Amniotic epithelial cell (primary cell): ENCODE data around the gene SRRM5.
"Not testable (repeated sequence)": the region's sequence is repeated elsewhere in the genome, so short reads cannot be mapped to it uniquely, and the experiment has no call there.

Experiments
- DNase-seq: peaks from one replicate; pipeline ENCODE4 v3.0.0-alpha.2; 2010; ENCODE audit warnings: low read depth

SRRM5 gene

DNA sequence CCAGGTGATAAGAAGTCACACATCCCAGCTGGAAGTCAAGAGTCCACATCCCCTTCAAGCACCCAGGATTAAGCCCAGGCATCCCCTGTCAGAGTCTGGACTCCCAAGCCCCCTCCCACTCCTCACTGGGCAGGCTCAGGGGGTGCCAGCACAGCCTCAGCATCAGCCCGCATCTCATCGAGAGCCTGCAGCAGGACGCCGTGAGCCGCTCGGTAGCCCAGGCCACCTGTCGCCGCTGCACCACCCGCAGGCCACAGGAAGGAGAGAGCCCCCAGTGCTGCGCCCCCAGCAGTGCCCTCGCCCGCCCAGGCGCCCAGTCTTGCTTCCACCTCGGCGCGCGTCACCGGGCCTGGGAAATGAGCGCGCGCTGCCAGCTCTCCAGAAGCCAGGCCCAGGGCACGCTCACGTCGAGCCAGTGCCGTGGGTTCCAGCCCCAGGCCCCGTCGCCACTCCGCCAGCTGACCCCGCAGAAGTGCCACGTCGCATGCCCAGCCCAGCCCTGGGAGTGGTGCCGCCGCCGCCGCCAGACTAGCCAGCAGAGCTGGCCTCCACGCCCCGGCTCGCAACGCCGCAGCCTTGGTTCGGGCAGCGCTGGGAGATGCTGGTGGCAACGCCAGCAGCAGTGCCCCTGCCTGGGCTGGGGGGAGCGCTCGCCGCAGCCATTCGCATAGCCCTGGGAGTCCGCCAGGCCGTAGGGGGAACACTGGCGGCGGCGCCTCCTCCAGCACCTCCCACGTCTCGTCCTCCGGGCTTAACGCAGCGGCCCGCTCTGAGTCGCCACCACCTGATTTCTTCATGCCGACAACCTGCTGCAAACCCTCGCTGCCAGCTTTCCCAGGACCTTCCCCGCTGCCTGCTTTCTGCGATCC lies 19.8 kb upstream of the SRRM5 start:
- no peak for DNase-seq

- no peak for DNase-seq
Observed at GRCh38 chr19:43592800-43593350, 19.0 kb upstream of the SRRM5 start.

GRCh38 chr19:43594081-43594697 lies 17.7 kb upstream of the SRRM5 start:
- DNase-seq, result no peak

DNA sequence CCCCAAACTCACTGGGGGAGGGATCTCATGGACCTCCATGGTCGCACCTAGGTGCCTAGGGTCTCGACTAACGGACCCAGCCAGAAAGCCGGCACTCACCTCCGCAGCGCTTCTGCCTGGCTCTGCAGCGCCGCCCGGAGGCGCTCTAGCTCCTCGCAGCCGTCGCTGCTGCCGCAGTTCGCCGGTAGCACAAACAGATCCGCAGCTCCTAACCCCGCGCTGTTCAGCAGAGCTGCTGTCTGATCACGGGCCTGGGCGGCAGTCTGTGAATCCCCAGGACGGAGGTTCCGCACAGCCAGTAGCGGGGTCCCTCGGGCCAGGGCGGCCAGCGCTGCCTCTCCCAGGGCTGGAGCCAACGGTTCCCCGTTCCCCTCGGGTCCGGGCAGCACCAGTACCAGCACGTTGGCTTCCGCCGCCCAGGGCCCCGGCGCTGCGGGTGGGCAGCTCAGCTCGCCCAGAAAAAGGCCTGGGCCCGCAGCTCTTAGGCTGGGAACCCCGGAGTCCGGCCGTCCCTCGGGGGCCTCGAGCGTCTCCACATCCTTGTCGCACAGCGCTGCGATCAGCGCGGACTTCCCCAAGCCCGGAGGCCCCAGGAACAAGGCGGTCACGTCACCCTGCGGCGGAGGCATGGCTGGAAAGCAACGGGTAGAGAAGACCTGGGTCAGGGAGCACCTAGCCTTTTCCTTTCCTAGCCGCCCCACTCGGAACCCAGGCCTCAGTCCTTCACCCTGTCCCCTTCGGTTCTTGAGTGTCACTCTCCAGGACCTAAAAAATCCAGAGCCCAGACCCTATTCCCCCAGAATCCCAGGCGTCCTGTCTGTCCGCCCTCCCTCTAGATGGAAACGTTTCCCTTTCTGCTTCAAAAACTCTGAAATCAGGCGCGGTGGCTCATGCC lies 16.9 kb upstream of the SRRM5 start:
- peak; percentile 64 for DNase-seq

DNA sequence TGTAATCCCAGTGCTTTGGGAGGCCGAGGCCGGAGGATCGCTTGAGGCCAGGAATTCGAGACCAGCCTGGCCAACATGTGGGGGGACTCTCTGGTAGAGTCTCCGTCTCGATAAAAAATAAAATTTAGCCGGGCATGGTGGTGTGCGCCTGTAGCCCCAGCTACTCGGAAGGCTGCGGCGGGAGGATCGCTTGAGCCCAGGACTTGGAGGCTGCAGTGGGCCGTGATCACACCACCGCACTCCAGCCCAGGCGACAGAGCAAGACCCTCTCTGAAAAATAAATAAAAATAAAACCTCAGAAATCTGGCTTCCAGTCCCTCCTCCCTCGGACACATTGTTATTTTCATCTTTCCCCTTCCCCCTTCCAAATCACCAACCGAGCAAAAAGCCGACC lies 16.3 kb upstream of the SRRM5 start:
- no peak for DNase-seq

DNA sequence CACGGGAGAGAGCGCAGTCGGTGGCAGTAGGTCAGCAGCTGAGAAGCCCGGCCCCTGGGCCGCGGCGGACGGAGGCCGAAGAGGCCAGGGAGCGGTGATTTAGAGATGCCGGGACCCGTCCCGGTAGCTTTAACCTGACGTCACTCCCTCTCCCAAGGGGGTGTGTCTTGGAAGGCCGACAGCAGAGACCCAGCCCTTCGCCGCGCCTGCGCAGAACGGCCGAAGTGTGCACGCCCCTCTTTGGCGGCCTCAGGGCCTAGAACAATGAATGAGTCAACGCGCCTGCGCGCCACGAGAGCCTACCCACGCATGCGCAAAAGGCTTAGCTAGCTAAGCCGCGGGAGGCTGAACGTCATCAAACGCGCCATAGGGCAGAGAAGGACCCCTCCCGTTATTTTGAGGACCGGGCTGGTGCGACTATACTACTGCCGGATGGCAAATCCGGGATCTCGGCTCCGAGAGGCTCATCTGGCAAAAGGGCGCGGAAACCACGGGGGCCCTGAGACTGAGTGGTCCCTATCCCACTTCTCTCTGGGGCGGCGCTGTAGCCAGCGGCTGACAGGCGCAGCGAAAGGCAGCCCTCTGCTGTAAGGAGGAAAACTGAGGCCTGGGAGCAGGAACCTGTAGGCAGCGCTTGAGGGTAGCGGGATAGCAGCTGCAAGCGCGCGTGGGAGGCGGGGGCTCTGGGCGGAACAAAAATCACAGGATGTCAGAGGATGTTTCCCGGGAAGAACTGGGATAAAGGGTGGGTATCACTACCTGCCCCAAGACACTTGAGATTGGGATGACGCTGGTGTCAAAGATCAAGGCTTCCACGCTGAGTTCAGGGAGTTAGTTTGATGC lies 15.7 kb upstream of the SRRM5 start, which contains the start of the genes IRGQ and ZNF576:
TSS of gene IRGQ (minus strand) at position 136 of the 843 bp plus-strand sequence. CDS start 796 bp downstream, outside the sequence.
TSS of gene ZNF576 (plus strand) at position 597 of the 843 bp plus-strand sequence. CDS start 514 bp downstream, outside the sequence.
- peak; percentile 98 for DNase-seq

GRCh38 chr19:43596842-43597461 lies 14.9 kb upstream of the SRRM5 start:
- DNase-seq, result no peak

DNA sequence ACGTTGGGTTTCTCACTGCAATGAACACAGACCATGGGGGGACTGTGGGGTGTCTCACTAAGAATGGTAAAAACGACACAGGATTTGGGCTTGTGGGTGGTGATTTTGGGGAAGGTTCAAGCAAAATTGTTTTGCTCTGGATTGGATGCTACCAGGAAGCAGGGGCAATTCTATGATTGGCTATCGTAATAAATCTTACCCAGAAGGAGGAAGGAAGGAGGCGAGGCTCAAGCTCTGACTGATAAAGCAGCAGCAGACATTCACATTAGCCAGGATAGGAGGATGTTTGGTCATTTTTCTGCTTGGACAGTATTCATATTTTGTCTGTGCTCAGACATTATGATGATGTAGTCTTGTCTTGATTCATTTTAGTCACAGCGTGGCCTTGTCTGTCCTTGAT lies 14.0 kb upstream of the SRRM5 start:
- DNase-seq, result no peak

DNA sequence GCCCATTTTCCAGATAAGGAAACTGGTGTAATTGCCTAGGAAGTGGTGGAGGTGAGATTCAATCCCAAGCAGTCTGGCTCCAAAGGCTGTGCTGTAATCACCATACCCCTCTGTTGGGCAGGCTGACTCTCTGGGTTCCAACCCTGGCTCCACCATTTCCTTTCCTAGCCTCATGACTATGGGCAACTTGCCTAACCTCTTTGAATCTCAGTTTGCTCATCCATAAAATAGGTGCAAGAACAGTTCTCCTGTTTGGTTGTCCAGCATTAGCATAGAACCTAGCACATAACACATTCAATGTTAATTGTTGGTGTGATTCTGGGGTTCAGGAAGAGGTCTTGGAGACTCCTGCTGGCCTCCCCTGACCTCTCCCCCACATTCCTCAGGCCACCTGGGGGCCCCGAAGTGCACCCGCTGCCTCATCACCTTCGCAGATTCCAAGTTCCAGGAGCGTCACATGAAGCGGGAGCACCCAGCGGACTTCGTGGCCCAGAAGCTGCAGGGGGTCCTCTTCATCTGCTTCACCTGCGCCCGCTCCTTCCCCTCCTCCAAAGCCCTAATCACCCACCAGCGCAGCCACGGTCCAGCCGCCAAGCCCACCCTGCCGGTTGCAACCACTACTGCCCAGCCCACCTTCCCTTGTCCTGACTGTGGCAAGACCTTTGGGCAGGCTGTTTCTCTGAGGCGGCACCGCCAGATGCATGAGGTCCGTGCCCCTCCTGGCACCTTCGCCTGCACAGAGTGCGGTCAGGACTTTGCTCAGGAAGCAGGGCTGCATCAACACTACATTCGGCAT lies 13.2 kb upstream of the SRRM5 start:
- no peak for DNase-seq

DNA sequence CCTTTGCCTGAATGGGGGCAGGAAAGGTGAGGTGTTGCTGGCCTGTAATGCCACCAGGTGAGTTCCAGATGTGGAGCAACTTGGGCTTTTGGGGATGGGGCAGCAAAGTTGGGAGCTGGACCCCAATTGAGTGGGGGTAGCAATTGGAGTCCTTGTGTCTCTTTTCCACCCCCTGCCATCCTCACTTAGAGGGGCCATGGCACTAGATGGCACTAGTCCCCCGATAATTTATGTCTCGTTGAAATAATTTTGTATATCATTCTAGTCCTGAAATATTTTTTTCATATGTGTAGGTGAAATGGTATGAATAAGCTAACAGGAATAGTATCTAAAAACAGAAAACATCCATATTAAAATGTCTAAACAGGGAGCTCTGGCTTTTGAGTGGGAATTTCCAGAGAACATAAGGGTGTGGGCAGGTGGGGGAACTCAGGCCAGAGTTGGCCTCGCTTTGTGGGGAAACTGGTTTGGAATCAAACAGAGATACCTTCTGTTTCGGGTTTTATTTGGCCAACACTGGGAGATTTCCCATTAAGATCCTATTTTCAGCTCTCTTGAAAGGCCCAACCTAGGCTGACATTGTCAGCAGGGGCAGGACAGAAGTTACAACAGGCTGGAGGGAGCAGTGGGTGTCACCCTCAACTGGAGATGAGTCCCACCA lies 12.1 kb upstream of the SRRM5 start:
- DNase-seq, result no peak

DNA sequence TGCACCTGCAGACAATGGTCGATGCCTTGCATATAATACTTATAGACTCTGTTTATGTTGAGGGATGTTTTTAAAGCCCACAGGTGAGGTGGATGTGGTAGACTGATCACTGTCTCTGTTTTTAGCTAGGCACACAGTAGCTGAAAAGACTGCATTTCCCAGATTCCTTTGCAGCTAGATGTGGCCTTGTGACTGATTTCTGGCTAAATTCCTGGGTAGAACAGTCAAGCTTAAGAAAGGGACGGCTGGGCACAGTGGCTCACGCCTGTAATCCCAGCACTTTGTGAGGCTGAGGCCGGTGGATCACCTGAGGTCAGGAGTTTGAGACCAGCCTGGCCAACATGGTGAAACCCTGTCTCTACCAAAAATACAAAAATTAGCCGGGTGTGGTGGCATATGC lies 11.6 kb upstream of the SRRM5 start:
- DNase-seq, result not testable (repeated sequence)

GRCh38 chr19:43605875-43606568 lies 5.9 kb upstream of the SRRM5 start:
- no peak for DNase-seq

DNA sequence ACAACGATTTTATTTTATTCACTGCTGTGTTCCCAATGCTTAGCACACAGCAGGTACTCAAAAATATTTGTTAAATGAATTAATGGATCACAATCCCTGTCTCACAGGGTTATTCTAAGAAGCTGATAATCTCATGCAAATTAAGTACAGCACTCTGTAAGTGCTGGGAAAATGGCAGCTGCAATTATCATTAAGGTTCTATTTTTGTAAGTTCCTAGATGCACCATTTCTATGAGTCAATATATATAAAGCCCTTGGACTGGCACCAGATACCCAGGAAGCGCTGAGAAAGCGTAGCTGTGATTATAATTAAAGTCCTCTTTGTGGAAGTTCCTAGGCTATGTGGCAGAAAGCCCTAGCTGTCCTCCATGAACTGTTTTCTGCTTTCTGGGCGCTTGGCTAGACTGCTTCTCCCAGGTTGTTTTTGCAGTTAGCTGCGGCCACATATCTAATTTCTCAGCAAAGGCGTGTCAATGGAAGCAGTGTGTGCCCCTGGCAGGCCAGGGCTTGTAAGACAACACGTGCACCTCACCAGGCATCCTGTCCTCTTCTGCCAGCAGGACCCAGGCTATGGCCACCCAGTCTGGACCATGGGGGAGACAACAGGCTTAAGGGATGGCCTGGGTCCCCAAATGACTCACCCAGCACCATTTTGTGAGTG lies 5.2 kb upstream of the SRRM5 start:
- no peak for DNase-seq

DNA sequence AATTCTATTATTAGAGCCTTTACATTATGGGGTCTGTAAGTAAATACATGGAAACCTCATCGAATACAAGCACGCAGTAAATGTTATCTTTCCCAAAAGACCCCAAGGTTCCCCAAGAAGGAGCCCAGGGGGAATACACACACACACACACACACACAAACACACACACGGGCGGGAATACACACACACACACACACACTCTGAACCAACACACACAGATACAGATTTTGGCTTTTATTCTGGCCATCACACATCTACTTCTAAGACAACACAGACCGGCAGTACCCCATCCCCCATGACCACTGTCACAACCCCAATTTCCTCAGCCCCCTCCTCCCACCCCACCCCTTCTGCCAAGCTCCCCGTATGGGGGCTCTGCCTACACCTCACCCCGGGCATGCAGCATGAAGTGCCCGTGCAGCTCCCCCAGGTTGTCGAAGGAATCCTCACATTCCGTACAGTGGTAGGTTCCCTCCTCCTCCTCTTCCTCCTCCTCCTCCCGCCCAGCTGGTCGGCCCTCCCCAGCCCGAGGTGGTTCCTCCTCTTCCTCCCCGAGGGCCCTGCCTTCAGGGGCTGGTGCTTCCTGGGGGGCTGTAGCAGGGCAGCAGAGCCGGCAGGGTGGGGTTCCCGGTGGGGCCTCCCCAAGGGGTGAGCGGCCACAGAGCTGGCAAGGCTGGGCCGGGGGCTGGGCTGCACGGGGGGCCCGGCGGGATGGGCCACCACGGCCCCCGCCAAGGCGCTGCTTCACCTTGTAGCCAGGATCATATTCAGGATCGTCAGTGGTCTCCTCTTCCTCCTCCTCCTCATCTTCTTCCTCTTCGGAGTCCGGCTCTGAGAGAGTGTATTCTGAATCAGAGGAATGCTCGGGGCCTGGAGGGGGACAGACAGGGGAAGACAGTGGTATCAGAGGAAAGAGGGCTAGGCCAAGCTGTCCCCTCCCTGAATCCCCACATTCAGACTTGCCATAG lies 4.4 kb upstream of the SRRM5 start:
- no peak for DNase-seq

- no peak for DNase-seq
Observed at GRCh38 chr19:43609872-43610271, 2.0 kb upstream of the SRRM5 start.

- DNase-seq, result peak; percentile 56
Observed at GRCh38 chr19:43610493-43610892, 1.4 kb upstream of the SRRM5 start.

- DNase-seq, result no peak
Observed at GRCh38 chr19:43612374-43612773, 486 bp downstream of the SRRM5 start.
